ENCODE results near the gene LYPD5.

The LYPD5 gene

DNA sequence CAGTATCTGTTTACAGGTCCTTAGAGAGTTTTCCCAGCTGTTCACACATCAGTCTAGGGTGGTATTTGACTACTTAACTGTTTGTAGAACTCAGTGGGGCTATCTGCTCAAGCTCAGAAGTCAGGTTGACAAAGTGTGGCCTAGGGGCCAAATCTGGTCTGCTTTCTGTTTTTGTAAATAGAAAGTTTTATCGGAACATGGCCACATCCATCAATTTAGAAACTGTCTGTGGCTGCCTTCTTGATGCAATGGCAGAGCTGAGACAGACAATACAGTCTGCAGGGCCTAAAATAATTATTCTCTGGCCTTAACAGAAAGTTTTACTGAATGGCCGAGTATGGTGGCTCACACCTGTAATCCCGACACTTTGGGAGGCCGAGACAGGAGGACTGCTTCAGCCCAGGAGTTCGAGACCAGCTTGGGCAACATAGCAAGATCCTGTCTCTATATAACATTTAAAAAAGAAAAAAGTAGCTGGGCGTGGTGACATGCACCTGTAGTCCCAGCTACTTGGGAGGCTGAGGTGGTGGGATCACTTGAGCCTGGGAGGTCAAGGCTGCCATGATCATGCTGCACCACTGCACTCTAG is 49.9 kb downstream of the LYPD5 start:
- Histone ChIP-seq H3K4me3 (ENCODE audit: low read depth, low read length, poor library complexity, severe bottlenecking) (no peak overlapping the region), H3F3A (ENCODE audit: insufficient read depth, low read length) (0 out of 2 replicates have a peak, but pooled peaks cover 4% of the 10 kb centered on the region), H3K9me2 (ENCODE audit: low read depth, low read length) (no peaks in the 10 kb centered on the region), H3K27me3 (ENCODE audit: insufficient read depth, low read length) (no peaks in the 10 kb centered on the region), H3K9me3 (ENCODE audit: low read length) (no peaks in the 10 kb centered on the region), H3K79me2 (ENCODE audit: insufficient read depth, low read length) (no peaks in the 10 kb centered on the region), H3K4me2 (ENCODE audit: low read length) (no peak overlapping the region), H3K36me3 (ENCODE audit: insufficient read depth, low read length) (peaks cover 50% of the 10 kb centered on the region), H3K9ac (ENCODE audit: low read length) (no peak overlapping the region), H2AFZ (ENCODE audit: low read length) (no peak overlapping the region), H3K27ac (ENCODE audit: low read depth, low read length, poor library complexity, severe bottlenecking) (peak overlapping the region; percentile 96), H4K20me1 (ENCODE audit: insufficient read depth, low read length) (no peaks in the 10 kb centered on the region), H3K4me1 (ENCODE audit: insufficient read depth, low read length, severe bottlenecking) (peaks cover 46% of the 10 kb centered on the region)
- no peak for TF ChIP-seq CTCF (IDR thresholded peaks at IDR 0.05; ENCODE audit: low read length)
- TF ChIP-seq EZH2 (IDR thresholded peaks at IDR 0.05; ENCODE audit: borderline replicate concordance, low read length), result no peak

- Histone ChIP-seq H3K9me2 (ENCODE audit: low read depth, low read length) (no peaks in the 10 kb centered on the region), H3K27me3 (ENCODE audit: insufficient read depth, low read length) (no peaks in the 10 kb centered on the region), H3K9ac (ENCODE audit: low read length) (no peak overlapping the region), H3K79me2 (ENCODE audit: insufficient read depth, low read length) (no peaks in the 10 kb centered on the region), H3K4me2 (ENCODE audit: low read length) (no peak overlapping the region), H2AFZ (ENCODE audit: low read length) (no peak overlapping the region), H3K36me3 (ENCODE audit: insufficient read depth, low read length) (peaks cover 57% of the 10 kb centered on the region), H3K4me1 (ENCODE audit: insufficient read depth, low read length, severe bottlenecking) (peaks cover 40% of the 10 kb centered on the region), H4K20me1 (ENCODE audit: insufficient read depth, low read length) (no peaks in the 10 kb centered on the region), H3K9me3 (ENCODE audit: low read length) (no peaks in the 10 kb centered on the region), H3K27ac (ENCODE audit: low read depth, low read length, poor library complexity, severe bottlenecking) (peak overlapping the region; percentile 45), H3F3A (ENCODE audit: insufficient read depth, low read length) (0 out of 2 replicates have a peak, but pooled peaks cover 4% of the 10 kb centered on the region), H3K4me3 (ENCODE audit: low read depth, low read length, poor library complexity, severe bottlenecking) (no peak overlapping the region)
- TF ChIP-seq CTCF (IDR thresholded peaks at IDR 0.05; ENCODE audit: low read length) (no peak), EZH2 (IDR thresholded peaks at IDR 0.05; ENCODE audit: borderline replicate concordance, low read length) (no peak)
Measured at GRCh38 chr19:43751466-43752220, 50.6 kb downstream of the LYPD5 start.

- Histone ChIP-seq H3K27ac (ENCODE audit: low read depth, low read length, poor library complexity, severe bottlenecking) (no peak overlapping the region), H3K79me2 (ENCODE audit: insufficient read depth, low read length) (no peaks in the 10 kb centered on the region), H2AFZ (ENCODE audit: low read length) (no peak overlapping the region), H3K9me3 (ENCODE audit: low read length) (no peaks in the 10 kb centered on the region), H3K4me3 (ENCODE audit: low read depth, low read length, poor library complexity, severe bottlenecking) (no peak overlapping the region), H3K9ac (ENCODE audit: low read length) (no peak overlapping the region), H4K20me1 (ENCODE audit: insufficient read depth, low read length) (no peaks in the 10 kb centered on the region), H3K4me2 (ENCODE audit: low read length) (no peak overlapping the region), H3F3A (ENCODE audit: insufficient read depth, low read length) (no peaks in the 10 kb centered on the region), H3K9me2 (ENCODE audit: low read depth, low read length) (no peaks in the 10 kb centered on the region), H3K4me1 (ENCODE audit: insufficient read depth, low read length, severe bottlenecking) (peaks cover 31% of the 10 kb centered on the region), H3K27me3 (ENCODE audit: insufficient read depth, low read length) (no peaks in the 10 kb centered on the region), H3K36me3 (ENCODE audit: insufficient read depth, low read length) (peaks cover 62% of the 10 kb centered on the region)
- no peak for TF ChIP-seq EZH2 (IDR thresholded peaks at IDR 0.05; ENCODE audit: borderline replicate concordance, low read length)
- TF ChIP-seq CTCF (IDR thresholded peaks at IDR 0.05; ENCODE audit: low read length), result no peak
Measured at GRCh38 chr19:43749898-43750297, 52.3 kb downstream of the LYPD5 start.
